ENCODE measurements around the gene KRTAP5-2.
"Not testable (repeated sequence)": the region's sequence is repeated elsewhere in the genome, so short reads cannot be mapped to it uniquely, and the experiment has no call there.

Gene KRTAP5-2

DNA sequence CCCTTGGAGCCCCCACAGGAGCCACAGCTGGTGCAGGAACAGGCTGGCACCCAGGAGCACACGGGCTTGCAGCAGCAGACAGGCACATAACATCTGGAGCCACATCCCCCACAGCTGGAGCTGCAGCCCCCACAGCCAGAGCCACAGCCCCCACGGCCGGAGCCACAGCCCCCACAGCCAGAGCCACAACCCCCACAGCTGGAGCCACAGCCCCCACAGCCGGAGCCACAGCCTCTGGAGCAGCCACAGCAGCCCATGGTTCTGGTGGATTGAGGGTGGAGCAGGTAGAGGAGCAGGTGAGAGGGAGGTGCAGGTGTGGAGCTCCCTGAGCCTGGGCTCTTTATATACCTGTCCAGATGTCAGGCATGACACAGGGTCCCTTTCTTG is at the start of gene KRTAP5-2:
Gene KRTAP5-2 (minus strand): TSS at position 301 of the 387 bp plus-strand sequence. CDS start 44 bp downstream, at position 257.
- no peak for DNase-seq

GRCh38 chr11:1646540-1646939 is 48.4 kb upstream of the KRTAP5-2 start:
- not testable (repeated sequence) for DNase-seq

DNA sequence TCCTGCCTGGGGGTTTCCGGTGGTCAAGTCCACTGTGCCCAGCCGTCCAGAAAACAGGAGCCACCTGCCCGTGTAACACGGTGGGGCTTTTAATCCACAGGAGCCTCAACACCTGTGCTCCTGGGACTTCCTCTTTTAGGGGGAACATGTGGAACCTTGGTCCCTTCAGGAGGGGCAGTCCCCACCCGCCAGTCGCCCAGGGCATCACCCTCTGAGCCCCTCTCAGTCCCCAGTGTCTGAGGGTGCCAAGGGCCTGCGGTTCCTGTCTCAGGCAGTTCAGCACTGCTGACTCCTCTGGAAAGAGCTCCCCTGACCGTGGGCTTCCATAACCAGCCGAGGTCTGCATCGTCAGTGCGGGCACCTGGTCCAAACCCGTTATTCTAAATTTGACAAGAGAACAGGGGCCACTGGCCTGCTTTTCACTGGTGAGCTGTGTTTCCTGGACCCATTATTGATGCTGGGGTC is 47.3 kb upstream of the KRTAP5-2 start:
- DNase-seq, result no peak

DNA sequence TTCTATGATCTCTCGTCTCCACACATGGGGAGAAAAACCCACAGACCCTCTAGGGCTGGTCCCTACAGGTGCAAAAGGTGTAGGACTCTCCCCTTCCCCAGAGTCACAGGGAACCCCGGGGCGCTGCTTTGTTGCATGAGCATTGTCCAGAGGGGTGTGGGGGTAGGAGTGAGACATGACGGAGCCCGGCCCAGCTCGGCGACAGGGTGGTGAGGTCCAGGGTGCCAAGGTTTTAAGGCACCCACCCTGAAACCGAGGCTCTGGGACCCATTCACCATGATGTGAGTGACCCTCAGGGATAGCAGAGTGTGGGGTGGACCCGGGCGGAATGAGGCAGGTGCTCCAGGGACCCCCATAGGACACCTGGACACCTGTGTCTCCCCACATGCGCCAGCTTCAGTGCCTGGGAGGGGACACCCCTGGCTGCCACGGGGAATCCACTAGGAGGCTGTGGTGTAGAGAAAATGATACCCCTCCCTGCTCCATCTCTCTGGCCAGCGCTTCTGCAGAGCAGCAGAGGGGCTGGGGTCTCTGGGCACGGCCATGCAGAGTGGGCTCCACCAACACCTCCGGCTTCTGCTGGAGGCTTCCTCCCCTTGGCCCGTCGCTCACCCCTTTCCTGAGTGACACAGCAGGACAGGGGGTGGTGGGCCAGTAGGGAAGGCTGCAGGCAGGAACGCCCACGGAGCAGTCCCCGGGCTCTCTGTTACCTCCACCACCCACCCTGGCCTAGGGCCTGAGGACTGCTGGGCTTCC is 46.7 kb upstream of the KRTAP5-2 start:
- no peak for DNase-seq

DNA sequence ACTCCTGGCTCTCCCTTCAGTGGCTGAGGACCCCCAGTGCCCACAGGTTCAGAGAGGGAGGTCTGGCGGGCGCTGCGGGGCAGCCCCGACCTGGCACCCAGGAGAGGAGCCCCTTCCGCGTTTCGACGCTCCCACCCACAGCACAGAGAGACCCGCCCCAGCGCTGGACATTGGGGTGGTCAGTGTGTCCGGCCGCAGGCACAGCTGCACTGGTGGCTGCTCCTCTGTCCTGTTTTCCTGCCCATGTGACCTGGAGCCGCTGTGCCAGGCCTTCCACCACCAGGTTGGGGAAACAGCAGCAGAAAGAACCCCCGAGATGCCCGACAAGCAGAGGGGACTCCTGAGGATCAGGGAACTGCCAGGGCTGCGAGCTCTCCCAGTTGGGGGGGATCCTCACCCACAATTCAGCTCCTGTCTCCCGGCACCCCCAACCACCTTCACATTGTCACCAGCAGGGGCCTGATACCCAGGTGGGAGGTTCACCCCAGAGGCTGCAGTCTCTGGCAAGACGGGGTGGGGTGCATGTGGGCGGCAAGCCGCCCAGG is 45.1 kb upstream of the KRTAP5-2 start:
- DNase-seq, result no peak

GRCh38 chr11:1642288-1643145 is 44.4 kb upstream of the KRTAP5-2 start:
- no peak for DNase-seq

DNA sequence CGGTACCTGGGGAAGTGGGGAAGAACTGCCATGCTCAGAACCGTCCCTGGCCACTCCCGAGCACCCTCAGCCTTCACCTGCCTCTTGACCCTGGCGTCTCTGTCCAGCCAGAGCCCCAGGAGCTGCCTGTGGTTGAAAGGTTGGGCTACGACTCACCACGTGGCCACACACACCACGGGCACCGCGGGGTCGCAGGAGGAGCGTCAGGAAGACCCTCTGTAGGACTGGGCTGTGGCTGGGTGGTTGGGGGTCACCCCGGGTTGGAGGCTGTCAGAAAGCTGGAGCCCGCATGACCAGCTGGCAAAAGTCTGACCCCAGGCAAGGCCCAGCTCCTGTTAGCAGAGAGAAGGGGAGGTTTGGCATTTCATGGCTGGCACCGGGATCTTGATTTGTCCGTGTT is 43.0 kb upstream of the KRTAP5-2 start:
- no peak for DNase-seq

- no peak for DNase-seq
Measured at GRCh38 chr11:1640076-1640946, 42.2 kb upstream of the KRTAP5-2 start.

GRCh38 chr11:1639666-1640065 is 41.6 kb upstream of the KRTAP5-2 start:
- no peak for DNase-seq

GRCh38 chr11:1639102-1639620 is 41.1 kb upstream of the KRTAP5-2 start:
- DNase-seq, result no peak

- DNase-seq, result no peak
Measured at GRCh38 chr11:1638344-1638743, 40.2 kb upstream of the KRTAP5-2 start.

DNA sequence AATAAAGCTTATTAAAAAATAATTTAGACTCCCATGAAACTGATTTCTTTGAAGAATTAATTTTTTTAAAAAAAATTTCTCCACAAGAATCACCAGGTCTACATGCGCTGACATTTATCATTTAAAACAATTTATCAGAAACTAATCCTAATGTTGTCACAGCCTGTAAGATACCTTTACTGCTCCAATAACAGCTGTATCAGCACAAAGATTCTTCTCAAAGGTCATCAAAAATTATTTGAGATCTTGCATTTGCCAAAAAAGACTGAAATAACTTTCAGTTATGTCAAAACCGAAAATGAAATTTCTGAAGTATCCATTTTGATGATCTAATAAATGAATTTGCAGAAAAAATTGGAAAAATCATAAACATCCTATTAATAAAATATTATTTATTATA is 39.5 kb upstream of the KRTAP5-2 start:
- DNase-seq, result no peak

- no peak for DNase-seq
Measured at GRCh38 chr11:1636291-1636950, 38.3 kb upstream of the KRTAP5-2 start.

- DNase-seq, result no peak
Measured at GRCh38 chr11:1633864-1634263, 35.8 kb upstream of the KRTAP5-2 start.

DNA sequence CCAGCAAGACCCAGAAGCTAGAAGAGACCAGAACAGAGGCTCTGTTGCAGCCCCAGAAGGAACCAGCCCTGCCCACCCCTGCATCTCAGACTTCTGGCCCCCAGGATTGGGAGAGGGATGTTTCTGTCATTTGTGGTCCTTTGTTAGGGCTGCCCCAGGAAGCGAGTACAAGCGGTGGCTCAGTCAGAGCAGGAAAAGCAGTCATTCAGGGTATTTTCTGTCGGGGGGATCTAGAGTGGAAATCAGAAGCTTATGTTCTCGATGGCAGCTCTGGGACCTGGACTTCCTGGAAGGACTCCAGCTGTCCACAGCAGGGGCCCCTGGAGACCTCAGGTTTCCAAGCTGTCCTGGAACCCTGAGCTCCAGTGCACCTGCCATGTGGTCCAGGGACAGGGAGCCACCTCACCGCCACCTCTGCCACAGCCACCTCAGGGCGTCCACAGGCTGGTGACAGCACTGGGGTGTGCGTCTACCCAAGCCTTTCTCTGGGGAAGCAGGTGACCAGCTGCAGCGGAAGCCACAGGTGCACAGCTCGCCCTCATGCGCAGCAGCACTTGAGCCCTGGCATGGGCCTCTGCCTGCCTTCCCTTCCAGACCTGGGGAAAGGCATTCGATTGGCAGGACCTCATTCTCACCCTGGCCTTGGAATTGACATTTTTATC is 34.1 kb upstream of the KRTAP5-2 start:
- no peak for DNase-seq

DNA sequence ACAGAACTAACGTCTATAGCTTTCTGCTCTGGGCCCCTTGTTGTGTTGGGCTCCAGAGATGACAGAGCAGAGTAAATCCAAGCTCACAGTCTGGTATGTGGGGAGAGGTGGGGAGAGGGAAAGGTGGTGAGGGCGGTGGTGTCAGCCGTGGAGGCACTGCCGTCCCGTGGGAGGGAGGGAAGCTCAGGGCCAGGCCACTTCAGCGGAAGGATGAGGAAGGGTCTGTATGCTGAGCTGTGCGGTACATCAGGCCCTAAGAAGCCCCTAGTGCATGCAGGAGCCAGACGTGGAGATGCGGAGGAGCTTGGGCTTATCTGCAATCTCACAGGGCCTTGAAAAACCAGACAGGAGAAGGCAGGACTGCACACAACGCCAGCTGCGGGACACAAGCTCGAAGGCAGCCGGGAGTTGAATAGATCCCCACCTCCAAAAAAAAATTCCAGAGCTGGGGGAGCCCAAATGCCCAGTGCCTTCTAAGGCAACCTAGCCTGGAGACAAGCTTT is 33.0 kb upstream of the KRTAP5-2 start:
- no peak for DNase-seq

DNA sequence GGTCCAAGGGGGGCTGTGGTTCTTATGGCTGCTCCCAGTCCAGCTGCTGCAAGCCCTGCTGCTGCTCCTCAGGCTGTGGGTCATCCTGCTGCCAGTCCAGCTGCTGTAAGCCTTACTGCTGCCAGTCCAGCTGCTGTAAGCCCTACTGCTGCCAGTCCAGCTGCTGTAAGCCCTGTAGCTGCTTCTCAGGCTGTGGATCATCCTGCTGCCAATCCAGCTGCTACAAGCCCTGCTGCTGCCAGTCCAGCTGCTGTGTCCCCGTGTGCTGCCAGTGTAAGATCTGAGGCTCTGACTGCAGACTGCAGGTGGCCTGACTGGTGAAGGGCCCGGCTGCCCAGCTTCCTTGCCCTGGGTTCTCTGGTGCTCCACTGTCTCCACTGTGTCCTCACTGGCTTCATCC is 32.2 kb upstream of the KRTAP5-2 start:
- no peak for DNase-seq

DNA sequence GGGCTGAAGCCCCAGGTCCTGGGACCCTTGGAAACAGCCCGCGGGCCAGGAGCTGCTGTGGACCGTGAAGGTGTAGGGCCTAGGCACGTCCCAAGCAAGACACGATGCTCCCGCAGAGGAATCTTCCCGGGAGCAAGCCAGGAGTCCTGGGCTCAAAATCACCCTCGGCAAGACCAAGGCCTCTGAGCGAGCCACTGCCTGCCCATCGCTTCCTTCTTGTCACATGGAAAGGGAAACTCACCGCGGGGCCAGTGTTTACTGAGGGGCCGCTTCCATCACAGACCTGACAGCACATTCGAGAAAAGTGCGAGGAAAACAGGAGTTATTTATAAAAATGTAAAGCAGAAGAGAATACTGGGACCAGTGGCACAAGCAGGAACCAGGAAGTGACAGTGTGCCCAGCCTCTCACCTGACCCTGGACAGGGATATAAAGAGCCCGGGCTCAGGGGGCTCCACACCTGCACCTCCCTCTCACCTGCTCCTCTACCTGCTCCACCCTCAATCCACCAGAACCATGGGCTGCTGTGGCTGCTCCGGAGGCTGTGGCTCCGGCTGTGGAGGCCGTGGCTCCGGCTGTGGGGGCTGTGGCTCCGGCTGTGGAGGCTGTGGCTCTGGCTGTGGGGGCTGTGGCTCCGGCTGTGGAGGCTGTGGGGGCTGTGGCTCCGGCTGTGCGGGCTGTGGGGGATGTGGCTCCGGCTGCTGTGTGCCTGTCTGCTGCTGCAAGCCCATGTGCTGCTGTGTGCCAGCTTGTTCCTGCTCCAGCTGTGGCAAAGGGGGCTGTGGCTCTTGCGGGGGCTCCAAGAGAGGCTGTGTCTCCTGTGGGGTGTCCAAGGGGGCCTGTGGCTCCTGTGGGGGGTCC is 31.5 kb upstream of the KRTAP5-2 start, which contains the start of gene KRTAP5-5:
Gene KRTAP5-5 (plus strand): TSS at position 450 of the 860 bp plus-strand sequence. CDS start 66 bp downstream, at position 516.
- DNase-seq, result no peak

DNA sequence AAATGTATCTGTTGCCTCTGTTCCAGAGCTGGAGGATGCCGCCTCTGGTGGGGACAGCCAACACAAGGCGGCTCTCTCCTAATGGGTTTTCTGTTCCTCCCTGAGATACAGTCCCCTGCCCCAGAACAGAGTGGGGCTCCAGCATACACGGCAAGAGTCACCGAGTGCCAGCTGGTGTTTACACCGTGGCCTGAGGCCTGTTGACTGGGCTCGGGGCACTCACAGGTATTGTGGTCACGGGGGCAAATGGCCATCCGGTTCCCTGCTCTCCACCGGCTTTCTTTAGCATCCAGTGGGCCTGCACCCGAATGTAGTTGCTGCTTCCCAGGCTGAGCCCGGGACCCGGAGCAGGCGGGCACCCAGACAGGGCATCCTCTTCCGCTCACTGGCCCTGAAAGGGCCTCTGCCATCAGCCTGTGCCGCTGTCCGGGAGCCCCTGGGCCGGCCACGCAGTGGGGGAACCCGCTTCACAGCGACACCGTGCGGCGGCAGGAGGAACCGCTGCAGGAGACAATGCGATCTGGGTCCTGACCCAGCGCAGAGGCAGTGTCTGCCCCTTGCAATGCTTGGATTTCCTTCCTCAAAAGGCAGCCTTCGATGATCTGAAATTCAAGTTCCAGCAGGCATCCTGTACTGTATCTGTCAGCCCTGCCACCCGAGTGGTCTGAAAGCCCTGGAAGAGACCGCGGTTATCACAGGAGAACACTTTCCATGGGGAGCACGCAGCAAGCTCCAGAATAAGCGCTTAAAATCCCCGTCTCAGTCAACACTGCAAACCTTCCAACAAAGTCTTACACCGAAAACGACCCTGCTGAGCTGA is 30.6 kb upstream of the KRTAP5-2 start:
- no peak for DNase-seq

Measured in SHP77 treated with DMSO at 0.1 percent for 48 hours (cell line).